ENCODE results near the gene KRTAP19-6. TPM values are rescaled to one million over a fixed set of nuclear protein-coding genes. Genes with fewer than 3 reads are reported as not detected.

Gene KRTAP19-6
- total and polyA plus RNA-seq, 2 donors (not counting 1 experiment from before 2014, with no cell fraction given): not detected

DNA sequence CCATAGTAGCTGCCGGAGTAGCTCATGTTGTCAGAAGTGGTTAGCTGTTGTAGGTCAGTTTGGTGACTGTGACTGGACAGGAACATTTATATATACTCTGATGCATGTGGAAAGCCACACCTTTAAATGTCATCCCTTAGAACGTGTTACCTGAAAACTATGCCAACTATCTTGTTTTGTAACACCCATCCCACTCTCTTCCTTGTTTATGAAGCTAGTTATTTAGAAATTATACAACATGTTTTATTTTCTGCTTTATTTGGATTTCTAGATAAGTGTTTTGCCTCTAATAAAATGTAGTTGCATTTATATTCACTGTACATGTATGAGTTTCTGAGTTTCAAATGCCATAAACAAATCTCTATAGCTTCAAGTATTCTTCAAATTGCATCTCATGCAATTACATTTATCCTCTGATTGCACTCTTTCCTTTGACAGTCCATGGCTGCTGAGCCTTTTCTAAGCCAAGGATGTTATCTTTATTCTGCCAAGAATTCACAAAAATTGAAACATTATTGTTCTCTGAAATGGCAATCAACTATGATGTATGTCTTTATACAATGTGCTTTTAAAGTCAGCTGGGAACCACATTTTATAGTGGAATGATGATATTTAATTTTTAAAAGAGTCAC, 19.7 kb upstream of the KRTAP19-6 start, which contains the start of gene KRTAP19-7:
Gene KRTAP19-7 (minus strand): TSS at position 51 of the 632 bp plus-strand sequence. CDS start 25 bp downstream, at position 26.
- ATAC-seq (ENCODE audit: low read depth) (no peak), DNase-seq (no peak)
- Mint-ChIP-seq H3K4me1 (no peaks in the 10 kb centered on the region), H3K27ac (no peak within 1 kb of the TSS), H3K27me3 (no peaks in the 10 kb centered on the region), H3K9me3 (ENCODE audit: insufficient read depth) (no peaks in the 10 kb centered on the region), H3K4me3 (no peak within 1 kb of the TSS)
- Histone ChIP-seq H3K4me2 (replicated peaks; ENCODE audit: low read depth, low read length, poor library complexity, severe bottlenecking) (no peak within 1 kb of the TSS), H3K27ac (ENCODE audit: low read length in 2 of 2) (no peak within 1 kb of the TSS), H3K27me3 (replicated peaks in 1 of 4; ENCODE audit: control extremely low read depth in 1 of 4, control insufficient read depth in 3 of 4, insufficient read depth in 4 of 4, low read length in 3 of 4) (no peaks in the 10 kb centered on the region), H3K4me1 (ENCODE audit: control insufficient read depth in 2 of 2, insufficient read depth in 2 of 2, low read length in 2 of 2) (no peaks in the 10 kb centered on the region), H4K20me1 (ENCODE audit: control insufficient read depth, insufficient read depth, low read length, poor library complexity, severe bottlenecking) (no peaks in the 10 kb centered on the region), H3K36me3 (replicated peaks in 1 of 2; ENCODE audit: control extremely low read depth in 1 of 2, control insufficient read depth in 1 of 2, extremely low read depth in 1 of 2, insufficient read depth in 2 of 2, low read length in 1 of 2) (no peaks in the 10 kb centered on the region), H3K9me3 (ENCODE audit: control extremely low read depth in 1 of 3, control insufficient read depth in 2 of 3, insufficient read depth in 1 of 3, low read length in 2 of 3) (peaks cover 0 to 2% (median 0%) of the 10 kb centered on the region in 3 donors), H2AFZ (ENCODE audit: insufficient read depth, low read depth, low read length, poor library complexity, severe bottlenecking) (no peak within 1 kb of the TSS), H3K9ac (ENCODE audit: low read length) (no peak within 1 kb of the TSS), H3K79me2 (ENCODE audit: control insufficient read depth, insufficient read depth, low read length) (no peaks in the 10 kb centered on the region), H3K4me3 (ENCODE audit: control extremely low read depth in 1 of 5, extremely low read depth in 1 of 5, insufficient read depth in 1 of 5, low read depth in 2 of 5, low read length in 4 of 5) (no peak within 1 kb of the TSS)
- intact Hi-C loops (cut with micrococcal nuclease): no loop called here
- CTCF ChIA-PET: no interaction called here
- TF ChIP-seq, protein P1, sequence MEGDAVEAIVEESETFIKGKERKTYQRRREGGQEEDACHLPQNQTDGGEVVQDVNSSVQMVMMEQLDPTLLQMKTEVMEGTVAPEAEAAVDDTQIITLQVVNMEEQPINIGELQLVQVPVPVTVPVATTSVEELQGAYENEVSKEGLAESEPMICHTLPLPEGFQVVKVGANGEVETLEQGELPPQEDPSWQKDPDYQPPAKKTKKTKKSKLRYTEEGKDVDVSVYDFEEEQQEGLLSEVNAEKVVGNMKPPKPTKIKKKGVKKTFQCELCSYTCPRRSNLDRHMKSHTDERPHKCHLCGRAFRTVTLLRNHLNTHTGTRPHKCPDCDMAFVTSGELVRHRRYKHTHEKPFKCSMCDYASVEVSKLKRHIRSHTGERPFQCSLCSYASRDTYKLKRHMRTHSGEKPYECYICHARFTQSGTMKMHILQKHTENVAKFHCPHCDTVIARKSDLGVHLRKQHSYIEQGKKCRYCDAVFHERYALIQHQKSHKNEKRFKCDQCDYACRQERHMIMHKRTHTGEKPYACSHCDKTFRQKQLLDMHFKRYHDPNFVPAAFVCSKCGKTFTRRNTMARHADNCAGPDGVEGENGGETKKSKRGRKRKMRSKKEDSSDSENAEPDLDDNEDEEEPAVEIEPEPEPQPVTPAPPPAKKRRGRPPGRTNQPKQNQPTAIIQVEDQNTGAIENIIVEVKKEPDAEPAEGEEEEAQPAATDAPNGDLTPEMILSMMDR (IDR thresholded peaks at IDR 0.05): no peak
- no peak for TF ChIP-seq EZH2 (IDR thresholded peaks at IDR 0.05; ENCODE audit: borderline replicate concordance, insufficient read depth, low read depth, low read length, poor library complexity, severe bottlenecking)
- POLR2A ChIA-PET: no interaction called here
- no CpG with 5 or more reads among the region's 2 CpGs for WGBS (ENCODE audit: insufficient coverage)

DNA sequence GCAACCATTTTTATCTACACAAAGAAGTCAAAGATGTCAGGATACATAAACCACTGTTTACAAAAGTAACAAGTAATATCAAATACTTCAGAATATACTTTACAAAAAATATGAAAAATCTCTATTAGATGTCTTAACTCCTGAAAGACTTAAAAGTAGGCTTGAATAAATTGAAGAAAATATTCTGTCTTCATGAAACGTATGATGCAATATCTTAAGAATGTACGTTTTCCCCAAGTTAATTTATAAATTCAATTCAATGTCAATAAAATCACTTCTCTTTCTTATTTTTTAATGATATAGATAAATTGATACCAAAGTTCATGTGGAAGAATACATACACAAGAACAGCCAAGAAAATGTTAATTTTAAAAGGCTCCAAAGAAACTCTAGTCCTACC, 13.4 kb upstream of the KRTAP19-6 start:
- no CpG with 5 or more reads among the region's 2 CpGs for WGBS (ENCODE audit: insufficient coverage)

More for the DNA sequence above, 13.4 kb upstream of the KRTAP19-6 start:
- Histone ChIP-seq H3K9me3 (ENCODE audit: control extremely low read depth in 1 of 3, control insufficient read depth in 2 of 3, insufficient read depth in 1 of 3, low read length in 2 of 3) (peaks cover 0 to 4% (median 3%) of the 10 kb centered on the region in 3 donors), H3K4me2 (replicated peaks; ENCODE audit: low read depth, low read length, poor library complexity, severe bottlenecking) (no peak overlapping the region), H3K9ac (ENCODE audit: low read length) (no peak overlapping the region), H3K4me3 (ENCODE audit: control extremely low read depth in 1 of 5, extremely low read depth in 1 of 5, insufficient read depth in 1 of 5, low read depth in 2 of 5, low read length in 4 of 5) (no peak overlapping the region), H2AFZ (ENCODE audit: insufficient read depth, low read depth, low read length, poor library complexity, severe bottlenecking) (no peak overlapping the region), H3K79me2 (ENCODE audit: control insufficient read depth, insufficient read depth, low read length) (no peaks in the 10 kb centered on the region), H3K27ac (ENCODE audit: low read length in 2 of 2) (no peak overlapping the region), H3K36me3 (replicated peaks in 1 of 2; ENCODE audit: control extremely low read depth in 1 of 2, control insufficient read depth in 1 of 2, extremely low read depth in 1 of 2, insufficient read depth in 2 of 2, low read length in 1 of 2) (no peaks in the 10 kb centered on the region), H3K27me3 (replicated peaks in 1 of 4; ENCODE audit: control extremely low read depth in 1 of 4, control insufficient read depth in 3 of 4, insufficient read depth in 4 of 4, low read length in 3 of 4) (no peaks in the 10 kb centered on the region), H4K20me1 (ENCODE audit: control insufficient read depth, insufficient read depth, low read length, poor library complexity, severe bottlenecking) (no peaks in the 10 kb centered on the region), H3K4me1 (ENCODE audit: control insufficient read depth in 2 of 2, insufficient read depth in 2 of 2, low read length in 2 of 2) (no peaks in the 10 kb centered on the region)
- Mint-ChIP-seq H3K27me3 (no peaks in the 10 kb centered on the region), H3K4me1 (no peaks in the 10 kb centered on the region), H3K27ac (no peak overlapping the region), H3K9me3 (ENCODE audit: insufficient read depth) (peaks cover 3% of the 10 kb centered on the region), H3K4me3 (no peak overlapping the region)
- ChIA-PET CTCF (no interaction called here), POLR2A (no interaction called here)
- no peak for DNase-seq
- intact Hi-C loops (cut with micrococcal nuclease): no loop called here
- no peak for ATAC-seq (ENCODE audit: low read depth)
- no peak for TF ChIP-seq EZH2 (IDR thresholded peaks at IDR 0.05; ENCODE audit: borderline replicate concordance, insufficient read depth, low read depth, low read length, poor library complexity, severe bottlenecking)
- TF ChIP-seq, protein P1 (IDR thresholded peaks at IDR 0.05): no peak

Data from B cell (primary cell).